Endothelial cell of umbilical vein (primary cell): ENCODE data around the gene AHSP. TPM values are rescaled to one million over a fixed set of nuclear protein-coding genes. Genes with fewer than 3 reads are reported as not detected.

Experiments used
- BruUV-seq: library from RNA; stranded (reverse); fragments of 400-500 nt; replicated peaks from 2 replicates; lab custom pipeline; 2021; lab: Mats Ljungman, UMichigan
- CTCF ChIA-PET: fragments of 300-600, 350-600 bp; sonication (Branson Sonifier 250); formaldehyde crosslinking; loops from one replicate; lab custom pipeline; 2021; ENCODE audit warnings: antibody characterized with exemption, inconsistent platforms; lab: Charles Lee
- POLR2A ChIA-PET: fragments of 300-600, 350-600 bp; sonication (Branson Sonifier 250); formaldehyde crosslinking; loops from one replicate; lab custom pipeline; 2021; ENCODE audit warnings: antibody characterized with exemption, inconsistent platforms; lab: Charles Lee
- DNase-seq: peaks from one replicate; pipeline ENCODE4 v3.0.0-alpha.2; 2011; ENCODE audit warnings: low read depth, low spot score
- FAIRE-seq: peaks from 2 replicates; lab custom pipeline; 2011; peaks lifted over from hg19 to GRCh38; lab: Jason Lieb, UNC
- H2AFZ ChIP-seq: 2 replicates; pipeline ENCODE4 v1.6.0; 2012; ENCODE audit warnings: low read depth, low read length, control low read depth, inconsistent platforms
- H3K27ac ChIP-seq: 2 replicates; pipeline ENCODE4 v1.5.1; 2011; ENCODE audit warnings: low read depth, mild to moderate bottlenecking, control low read depth, low read length, moderate library complexity; ENCODE audit not compliant: insufficient read depth
- H3K27me3 ChIP-seq, 2 experiments: 2 replicates each; pipeline versions ENCODE4 v1.6.0 to v1.6.1; 2011; ENCODE audit warnings: low read length in 2 of 2, mixed read lengths in 1 of 2; ENCODE audit not compliant: control insufficient read depth in 2 of 2, insufficient read depth in 2 of 2
- H3K36me3 ChIP-seq, 2 experiments: 2 replicates in 1 of 2; 3 replicates in 1 of 2; pipeline ENCODE4 v1.5.1; 2011; ENCODE audit warnings: low read length in 2 of 2, mild to moderate bottlenecking in 1 of 2, moderate library complexity in 1 of 2; ENCODE audit not compliant: control insufficient read depth in 2 of 2, insufficient read depth in 2 of 2; ENCODE audit errors: extremely low read depth in 1 of 2
- H3K4me1 ChIP-seq: 3 replicates; pipeline ENCODE4 v1.5.1; 2011; ENCODE audit warnings: mild to moderate bottlenecking, low read length; ENCODE audit not compliant: control insufficient read depth, insufficient read depth; ENCODE audit errors: extremely low read depth
- H3K4me2 ChIP-seq: 2 replicates; pipeline ENCODE4 v1.6.1; 2011; ENCODE audit warnings: low read length, control low read depth, mixed read lengths; ENCODE audit not compliant: insufficient read depth
- H3K4me3 ChIP-seq, 3 experiments: fragments of 200-600 bp in 1 of 3; sonication (generic), shearing (Covaris generic) in 1 of 3; replicated peaks in 1 of 3; 2 replicates each; pipeline ENCODE4 v1.5.1; 2011 to 2016; ENCODE audit warnings: control low read depth in 3 of 3, low read length in 3 of 3, mild to moderate bottlenecking in 2 of 3, inconsistent platforms in 1 of 3, low read depth in 1 of 3, moderate library complexity in 1 of 3; ENCODE audit not compliant: insufficient read depth in 1 of 3
- H3K79me2 ChIP-seq: 2 replicates; pipeline ENCODE4 v1.6.0; 2012; ENCODE audit warnings: low read length, inconsistent platforms; ENCODE audit not compliant: control insufficient read depth, insufficient read depth
- H3K9ac ChIP-seq: replicated peaks from 2 replicates; pipeline ENCODE3; 2011; ENCODE audit warnings: low read length, control low read depth; ENCODE audit not compliant: insufficient read depth; ENCODE audit errors: extremely low read depth
- H3K9me1 ChIP-seq: replicated peaks from 3 replicates; pipeline ENCODE4 v1.6.0; 2011; ENCODE audit warnings: mild to moderate bottlenecking, low read length; ENCODE audit not compliant: control insufficient read depth, insufficient read depth; ENCODE audit errors: extremely low read depth
- H3K9me3 ChIP-seq: replicated peaks from 2 replicates; pipeline ENCODE4 v1.5.1; 2012; ENCODE audit warnings: low read length, inconsistent platforms; ENCODE audit not compliant: control insufficient read depth, insufficient read depth
- H4K20me1 ChIP-seq: replicated peaks from 2 replicates; pipeline ENCODE3; 2011; ENCODE audit warnings: mild to moderate bottlenecking, low read length; ENCODE audit not compliant: control insufficient read depth, insufficient read depth; ENCODE audit errors: extremely low read depth
- CTCF ChIP-seq, 2 donors: IDR thresholded peaks; 1 replicate in 1 of 2; 2 replicates in 1 of 2; pipeline ENCODE4 v1.5.1; 2011; ENCODE audit warnings: low read length in 2 of 2, mild to moderate bottlenecking in 2 of 2, moderate library complexity in 2 of 2, control low read depth in 1 of 2, inconsistent platforms in 1 of 2, low read depth in 1 of 2; ENCODE audit not compliant: insufficient read depth in 1 of 2; ENCODE audit errors: extremely low read depth in 1 of 2
- EZH2 ChIP-seq: IDR thresholded peaks from 2 replicates; pipeline ENCODE4 v1.6.1; 2012; ENCODE audit warnings: borderline replicate concordance, low read depth, mild to moderate bottlenecking, moderate library complexity, low read length, inconsistent platforms; ENCODE audit not compliant: severe bottlenecking
- FOS ChIP-seq: IDR thresholded peaks from 2 replicates; pipeline ENCODE4 v1.6.1; 2011; ENCODE audit warnings: mild to moderate bottlenecking, low read length, moderate library complexity, borderline replicate concordance; ENCODE audit not compliant: insufficient read depth
- GATA2 ChIP-seq: IDR thresholded peaks from 2 replicates; pipeline ENCODE4 v1.7.0; 2011; ENCODE audit warnings: low read depth, mild to moderate bottlenecking, moderate library complexity, mixed read lengths, low read length; ENCODE audit not compliant: insufficient read length, insufficient read depth
- JUN ChIP-seq: IDR thresholded peaks from 2 replicates; pipeline ENCODE4 v1.6.1; 2011; ENCODE audit warnings: borderline replicate concordance, low read depth; ENCODE audit not compliant: insufficient read length, insufficient read depth
- MAX ChIP-seq: IDR thresholded peaks from 2 replicates; pipeline ENCODE4 v1.6.1; 2011; ENCODE audit not compliant: insufficient read depth, insufficient read length
- MYC ChIP-seq: IDR thresholded peaks from one replicate; pipeline ENCODE4 v1.6.1; 2011; ENCODE audit warnings: mild to moderate bottlenecking, low read depth, low read length
- POLR2A ChIP-seq: IDR thresholded peaks from 2 replicates; pipeline ENCODE4 v1.6.1; 2012; ENCODE audit warnings: low read depth, mild to moderate bottlenecking, control low read depth, low read length
- POLR2AphosphoS5 ChIP-seq: IDR thresholded peaks from 2 replicates; pipeline ENCODE4 v1.6.1; 2012; ENCODE audit warnings: low read depth, mild to moderate bottlenecking, control low read depth, low read length, moderate library complexity; ENCODE audit not compliant: insufficient read depth
- dilution Hi-C: fragments of 300-500 bp; cut with MboI; formaldehyde crosslinking; loops from one replicate; pipeline ENCODE4 v1.15.0; 2019; ENCODE audit warnings: low sequenced_read_pairs; ENCODE audit not compliant: extremely low pct_ligation_motif_present
- intact Hi-C: fragments of 100-400 bp; cut with micrococcal nuclease; formaldehyde crosslinking; loops from one replicate; pipeline ENCODE4 v1.10.0; 2022
- polyA plus RNA-seq, 4 experiments: library from polyadenylated mRNA; depleted of rRNA in 3 of 4; stranded (reverse) in 3 of 4; unstranded in 1 of 4; fragments of >200 nt; gene quantifications; 2 replicates each; pipeline versions ENCODE4 v1.2.1 to v1.2.3, GENCODE V29; 2011 to 2012; ENCODE audit warnings: missing spikeins in 1 of 4
- total RNA-seq: library from RNA; stranded (reverse); gene quantifications from 2 replicates; pipeline ENCODE4 v1.2.3, GENCODE V29; 2021

The AHSP gene
- total and polyA plus RNA-seq, 2 donors (not counting 3 experiments of a cell fraction or from before 2014, with no cell fraction given) = not detected

DNA sequence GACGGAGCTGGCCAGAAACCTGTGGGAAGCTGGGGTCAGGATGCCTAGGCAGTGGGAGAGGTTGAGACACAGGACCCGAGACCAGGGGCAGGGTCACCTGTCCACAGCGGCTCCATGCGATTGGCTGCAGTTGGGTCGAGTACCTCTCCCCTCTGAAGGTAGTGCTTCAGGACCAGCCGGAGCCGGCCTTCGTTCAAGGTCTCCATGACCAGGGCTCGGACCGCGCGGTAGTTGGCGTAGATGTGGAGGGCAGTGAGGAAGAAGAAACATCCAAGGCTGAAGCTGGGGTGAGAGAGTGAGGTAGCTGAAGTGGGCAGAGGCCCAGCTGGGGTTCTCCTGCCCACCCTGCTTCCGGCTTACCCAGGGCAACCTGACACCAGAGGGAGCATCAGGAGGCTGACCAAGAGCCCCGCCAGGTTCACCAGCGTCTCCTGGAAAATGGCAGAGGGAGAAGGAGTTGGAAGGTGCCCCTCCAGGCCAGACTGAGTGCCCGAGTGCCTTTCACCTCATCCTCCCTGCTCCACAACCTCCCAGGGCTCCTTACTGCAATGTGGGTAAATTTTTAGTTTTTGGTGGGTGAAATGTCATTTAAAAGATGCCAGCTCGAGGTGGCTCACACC lies 34.1 kb upstream of the AHSP start:
- TF ChIP-seq CTCF (IDR thresholded peaks at IDR 0.05; ENCODE audit: extremely low read depth in 1 of 2, insufficient read depth in 1 of 2, low read depth in 1 of 2, low read length in 2 of 2) (no peak), JUN (no peak), FOS (no peak), POLR2AphosphoS5 (no peak), MYC (no peak), MAX (no peak), POLR2A (no peak), GATA2 (no peak), EZH2 (no peak)
- Histone ChIP-seq H3K9ac (no peak overlapping the region), H3K27me3 (peaks cover 0 to 5% of the 10 kb centered on the region in 2 experiments), H3K79me2 (no peaks in the 10 kb centered on the region), H3K9me3 (no peaks in the 10 kb centered on the region), H4K20me1 (no peaks in the 10 kb centered on the region), H3K4me1 (no peaks in the 10 kb centered on the region), H3K4me2 (no peak overlapping the region), H3K27ac (no peak overlapping the region), H3K9me1 (no peaks in the 10 kb centered on the region), H3K36me3 (peaks cover 6 to 17% of the 10 kb centered on the region in 2 experiments), H2AFZ (no peak overlapping the region), H3K4me3 (no peak overlapping the region)
- DNase-seq = no peak
- ChIA-PET CTCF (interaction anchor here (0.5 to 1.3 kb wide), 2 partner anchors 33 to 223 kb away, joined by 3 to 5 read pairs; no protein-coding TSS in a partner anchor), POLR2A (no interaction called here)
- BruUV-seq = no TSS peak
- intact Hi-C loops = no loop called here
- dilution Hi-C loops = no loop called here
- FAIRE-seq = no peak
